OCI-LY1 (cell line): Measurements from ENCODE around the gene SLC38A3.

Experiments used
- EZH2 ChIP-seq: fragments of 200-600 bp; sonication (generic), shearing (Covaris generic); IDR thresholded peaks from 2 replicates; pipeline ENCODE4 v1.8.0; 2017; ENCODE audit warnings: borderline replicate concordance, mixed run types, mild to moderate bottlenecking, antibody characterized with exemption, low read length, moderate library complexity, mixed read lengths
- TF ChIP-seq, protein P1 (sequence below): fragments of 200-600 bp; sonication (generic), shearing (Covaris generic); IDR thresholded peaks from 2 replicates; pipeline ENCODE4 v1.5.1; 2017; ENCODE audit warnings: mild to moderate bottlenecking, antibody characterized with exemption, low read length, moderate library complexity, mixed read lengths

DNA sequence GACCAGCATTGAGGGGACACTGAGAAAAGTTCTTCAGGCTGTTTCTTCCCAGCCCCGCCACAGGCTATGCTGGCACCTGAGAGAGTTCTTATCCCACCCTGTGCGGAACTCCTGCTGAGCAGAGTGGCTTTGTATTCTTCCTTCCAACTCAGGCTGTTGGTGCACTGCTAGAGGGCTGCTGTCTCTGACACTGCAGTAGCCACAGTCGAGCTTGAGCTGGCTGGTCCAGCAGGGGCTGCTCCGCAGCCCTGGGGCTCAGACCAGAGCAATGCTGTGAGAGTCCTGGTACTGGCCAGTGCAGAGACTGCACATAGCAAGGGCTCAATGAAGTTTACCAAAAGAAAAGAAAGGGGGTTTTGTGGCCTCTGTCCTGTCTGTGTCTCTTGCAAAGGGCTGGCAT, 34.6 kb downstream of the SLC38A3 start:
- TF ChIP-seq, protein P1, sequence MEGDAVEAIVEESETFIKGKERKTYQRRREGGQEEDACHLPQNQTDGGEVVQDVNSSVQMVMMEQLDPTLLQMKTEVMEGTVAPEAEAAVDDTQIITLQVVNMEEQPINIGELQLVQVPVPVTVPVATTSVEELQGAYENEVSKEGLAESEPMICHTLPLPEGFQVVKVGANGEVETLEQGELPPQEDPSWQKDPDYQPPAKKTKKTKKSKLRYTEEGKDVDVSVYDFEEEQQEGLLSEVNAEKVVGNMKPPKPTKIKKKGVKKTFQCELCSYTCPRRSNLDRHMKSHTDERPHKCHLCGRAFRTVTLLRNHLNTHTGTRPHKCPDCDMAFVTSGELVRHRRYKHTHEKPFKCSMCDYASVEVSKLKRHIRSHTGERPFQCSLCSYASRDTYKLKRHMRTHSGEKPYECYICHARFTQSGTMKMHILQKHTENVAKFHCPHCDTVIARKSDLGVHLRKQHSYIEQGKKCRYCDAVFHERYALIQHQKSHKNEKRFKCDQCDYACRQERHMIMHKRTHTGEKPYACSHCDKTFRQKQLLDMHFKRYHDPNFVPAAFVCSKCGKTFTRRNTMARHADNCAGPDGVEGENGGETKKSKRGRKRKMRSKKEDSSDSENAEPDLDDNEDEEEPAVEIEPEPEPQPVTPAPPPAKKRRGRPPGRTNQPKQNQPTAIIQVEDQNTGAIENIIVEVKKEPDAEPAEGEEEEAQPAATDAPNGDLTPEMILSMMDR = no peak
- no peak for TF ChIP-seq EZH2
